Astrocyte (in vitro differentiated cells and primary cell): ENCODE data around the gene PRMT3.

Experiments
- CTCF ChIP-seq: IDR thresholded peaks from 2 replicates; pipeline ENCODE4 v1.5.1; 2011; ENCODE audit warnings: low read depth, mild to moderate bottlenecking, inconsistent platforms, low read length, moderate library complexity; ENCODE audit not compliant: insufficient read depth
- EZH2 ChIP-seq: IDR thresholded peaks from 2 replicates; pipeline ENCODE4 v1.6.1; 2012; ENCODE audit warnings: mild to moderate bottlenecking, low read length, inconsistent platforms; ENCODE audit not compliant: insufficient read depth

- no peak for TF ChIP-seq CTCF
- no peak for TF ChIP-seq EZH2
Observed at GRCh38 chr11:20558741-20559140, 171.2 kb downstream of the PRMT3 start.
